ENCODE data around the gene ATP9A.

- TF ChIP-seq, protein P1, sequence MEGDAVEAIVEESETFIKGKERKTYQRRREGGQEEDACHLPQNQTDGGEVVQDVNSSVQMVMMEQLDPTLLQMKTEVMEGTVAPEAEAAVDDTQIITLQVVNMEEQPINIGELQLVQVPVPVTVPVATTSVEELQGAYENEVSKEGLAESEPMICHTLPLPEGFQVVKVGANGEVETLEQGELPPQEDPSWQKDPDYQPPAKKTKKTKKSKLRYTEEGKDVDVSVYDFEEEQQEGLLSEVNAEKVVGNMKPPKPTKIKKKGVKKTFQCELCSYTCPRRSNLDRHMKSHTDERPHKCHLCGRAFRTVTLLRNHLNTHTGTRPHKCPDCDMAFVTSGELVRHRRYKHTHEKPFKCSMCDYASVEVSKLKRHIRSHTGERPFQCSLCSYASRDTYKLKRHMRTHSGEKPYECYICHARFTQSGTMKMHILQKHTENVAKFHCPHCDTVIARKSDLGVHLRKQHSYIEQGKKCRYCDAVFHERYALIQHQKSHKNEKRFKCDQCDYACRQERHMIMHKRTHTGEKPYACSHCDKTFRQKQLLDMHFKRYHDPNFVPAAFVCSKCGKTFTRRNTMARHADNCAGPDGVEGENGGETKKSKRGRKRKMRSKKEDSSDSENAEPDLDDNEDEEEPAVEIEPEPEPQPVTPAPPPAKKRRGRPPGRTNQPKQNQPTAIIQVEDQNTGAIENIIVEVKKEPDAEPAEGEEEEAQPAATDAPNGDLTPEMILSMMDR (IDR thresholded peaks at IDR 0.05) = no peak
- no peak for TF ChIP-seq POLR2A (IDR thresholded peaks at IDR 0.05)
Observed at GRCh38 chr20:51581571-51581970, 186.6 kb downstream of the ATP9A start.

All from testis (tissue), 2 donors.